ENCODE results near the gene SETD2.

- TF ChIP-seq, protein P1, sequence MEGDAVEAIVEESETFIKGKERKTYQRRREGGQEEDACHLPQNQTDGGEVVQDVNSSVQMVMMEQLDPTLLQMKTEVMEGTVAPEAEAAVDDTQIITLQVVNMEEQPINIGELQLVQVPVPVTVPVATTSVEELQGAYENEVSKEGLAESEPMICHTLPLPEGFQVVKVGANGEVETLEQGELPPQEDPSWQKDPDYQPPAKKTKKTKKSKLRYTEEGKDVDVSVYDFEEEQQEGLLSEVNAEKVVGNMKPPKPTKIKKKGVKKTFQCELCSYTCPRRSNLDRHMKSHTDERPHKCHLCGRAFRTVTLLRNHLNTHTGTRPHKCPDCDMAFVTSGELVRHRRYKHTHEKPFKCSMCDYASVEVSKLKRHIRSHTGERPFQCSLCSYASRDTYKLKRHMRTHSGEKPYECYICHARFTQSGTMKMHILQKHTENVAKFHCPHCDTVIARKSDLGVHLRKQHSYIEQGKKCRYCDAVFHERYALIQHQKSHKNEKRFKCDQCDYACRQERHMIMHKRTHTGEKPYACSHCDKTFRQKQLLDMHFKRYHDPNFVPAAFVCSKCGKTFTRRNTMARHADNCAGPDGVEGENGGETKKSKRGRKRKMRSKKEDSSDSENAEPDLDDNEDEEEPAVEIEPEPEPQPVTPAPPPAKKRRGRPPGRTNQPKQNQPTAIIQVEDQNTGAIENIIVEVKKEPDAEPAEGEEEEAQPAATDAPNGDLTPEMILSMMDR (IDR thresholded peaks at IDR 0.05): no peak
- TF ChIP-seq POLR2A (IDR thresholded peaks at IDR 0.05): no peak
- no peak for TF ChIP-seq POLR2AphosphoS5 (IDR thresholded peaks at IDR 0.05)
Observed at GRCh38 chr3:47194994-47195393, 31.1 kb upstream of the SETD2 start.
